SK-N-MC (cell line): Measurements from ENCODE around the gene CDS2.
A peak's percentile ranks its signal among the peaks of the same experiment; 100 is the strongest.

Experiments used
- DNase-seq: peaks from one replicate; pipeline ENCODE4 v3.0.0-alpha.2; 2011; ENCODE audit warnings: low read depth, low spot score
- H3K27ac ChIP-seq: fragments of 200-600 bp; sonication (generic); 2 replicates; pipeline ENCODE4 v1.5.1; 2016; ENCODE audit warnings: mixed run types
- H3K36me3 ChIP-seq: fragments of 200-600 bp; sonication (generic); 2 replicates; pipeline ENCODE4 v1.6.1; 2017; ENCODE audit warnings: antibody characterized with exemption, low read length, mixed read lengths; ENCODE audit not compliant: insufficient read depth
- H3K4me3 ChIP-seq: fragments of 200-600 bp; sonication (generic); 2 replicates; pipeline ENCODE4 v1.5.1; 2016
- H3K9ac ChIP-seq: fragments of 200-600 bp; sonication (generic); 2 replicates; pipeline ENCODE4 v1.8.0; 2017; ENCODE audit warnings: mixed run types, mixed read lengths; ENCODE audit not compliant: insufficient read length
- H3K9me3 ChIP-seq: fragments of 200-600 bp; sonication (generic); 2 replicates; pipeline ENCODE4 v1.6.1; 2017; ENCODE audit warnings: low read depth, mild to moderate bottlenecking, antibody characterized with exemption, low read length, moderate library complexity, mixed read lengths
- EZH2 ChIP-seq: fragments of 200-600 bp; sonication (generic); IDR thresholded peaks from one replicate; pipeline ENCODE4 v1.6.1; 2017; ENCODE audit warnings: antibody characterized with exemption
- FOXP2 ChIP-seq: optimal IDR thresholded peaks from 2 replicates; pipeline ENCODE3; 2011; ENCODE audit warnings: mild to moderate bottlenecking, moderate library complexity; ENCODE audit not compliant: insufficient read depth; ENCODE audit errors: extremely low read length, control extremely low read depth
- POLR2AphosphoS5 ChIP-seq: IDR thresholded peaks from 2 replicates; pipeline ENCODE4 v1.6.1; 2012; ENCODE audit warnings: mild to moderate bottlenecking, low read depth, low read length, borderline replicate concordance

Gene CDS2

DNA sequence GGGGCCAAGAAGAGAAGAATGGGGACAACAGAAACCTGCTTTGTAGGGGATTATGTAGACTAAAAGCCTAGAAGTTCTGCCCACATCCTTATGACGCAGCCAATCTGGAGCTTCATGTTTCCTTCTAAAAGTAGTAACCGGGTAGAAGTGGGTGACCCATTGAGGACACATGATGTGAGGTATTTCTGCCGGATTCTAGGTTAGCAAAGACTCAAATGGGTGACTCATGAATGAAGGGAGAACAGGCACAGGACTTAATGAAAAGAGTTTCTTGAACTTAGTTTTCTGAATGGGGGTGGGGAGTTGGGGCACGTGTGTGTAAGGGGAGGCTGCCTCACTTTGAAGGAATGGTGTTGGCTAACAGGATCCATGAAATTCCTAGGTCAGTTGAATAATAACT is 68.8 kb downstream of the CDS2 start:
- H3K36me3 ChIP-seq, result peaks cover 14% of the 10 kb centered on the region; the same call in 1 of the 2 replicates
- H3K4me3 ChIP-seq, result no peak overlapping the region
- TF ChIP-seq FOXP2 (no peak), POLR2AphosphoS5 (no peak), EZH2 (no peak)
- DNase-seq, result no peak
- no peaks in the 10 kb centered on the region for H3K9me3 ChIP-seq
- H3K9ac ChIP-seq, result no peak overlapping the region
- no peak overlapping the region for H3K27ac ChIP-seq

DNA sequence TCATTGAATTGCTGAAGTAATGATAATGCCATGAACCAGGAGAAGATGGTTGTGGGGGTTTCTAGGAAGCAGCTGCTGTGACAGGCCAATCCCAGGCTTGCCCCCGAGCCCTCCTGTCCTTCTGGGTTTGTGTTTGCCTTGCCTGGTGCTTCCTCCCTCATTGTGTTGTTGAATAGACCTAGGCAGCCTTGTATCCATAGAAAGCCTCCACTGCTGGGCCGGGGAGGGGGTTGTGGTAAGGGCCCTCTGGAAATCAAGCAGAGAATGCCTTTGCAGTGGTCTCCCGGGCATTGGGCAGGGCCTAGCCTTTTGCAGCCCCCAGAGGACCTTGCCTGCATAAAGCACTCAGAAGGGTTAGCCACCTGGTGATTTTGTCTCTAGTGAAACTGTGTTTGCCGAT is 69.3 kb downstream of the CDS2 start:
- Histone ChIP-seq H3K9me3 (no peaks in the 10 kb centered on the region), H3K4me3 (no peak overlapping the region), H3K9ac (no peak overlapping the region), H3K27ac (no peak overlapping the region), H3K36me3 (peaks cover 12% of the 10 kb centered on the region; the same call in 1 of the 2 replicates)
- TF ChIP-seq POLR2AphosphoS5 (no peak), FOXP2 (no peak), EZH2 (no peak)
- DNase-seq, result no peak

DNA sequence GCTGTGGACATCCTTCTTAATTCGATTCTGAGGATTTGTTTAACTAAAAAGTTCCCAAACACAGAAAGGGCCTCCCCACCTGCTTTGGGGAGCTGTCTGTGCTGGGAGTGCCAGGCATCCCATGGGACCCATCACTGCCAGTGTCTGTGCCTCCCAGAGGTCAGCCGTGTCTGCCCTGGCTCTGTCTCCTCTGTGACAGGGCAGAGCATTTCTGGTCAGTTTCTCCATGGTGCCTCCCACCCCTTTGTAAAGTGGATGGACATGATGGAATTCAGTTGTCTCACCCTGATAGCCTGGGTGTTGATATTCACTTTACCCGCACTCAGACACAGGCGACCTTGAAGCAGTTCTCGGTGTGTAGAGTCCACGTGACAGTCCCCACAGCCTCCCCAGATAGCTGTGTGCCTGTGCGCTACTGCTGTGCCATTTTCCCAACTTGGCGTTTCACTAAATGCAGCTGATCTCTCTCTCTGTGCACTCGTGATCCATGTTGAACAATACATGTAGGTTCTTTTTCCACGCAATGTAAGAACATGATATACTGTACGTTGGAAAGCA is 70.5 kb downstream of the CDS2 start:
- no peak for DNase-seq
- H3K4me3 ChIP-seq, result no peak overlapping the region
- H3K9ac ChIP-seq, result no peak overlapping the region
- TF ChIP-seq EZH2 (no peak), POLR2AphosphoS5 (no peak), FOXP2 (no peak)
- H3K9me3 ChIP-seq, result no peaks in the 10 kb centered on the region
- no peak overlapping the region for H3K27ac ChIP-seq
- peaks cover 10% of the 10 kb centered on the region; the same call in 1 of the 2 replicates for H3K36me3 ChIP-seq

DNA sequence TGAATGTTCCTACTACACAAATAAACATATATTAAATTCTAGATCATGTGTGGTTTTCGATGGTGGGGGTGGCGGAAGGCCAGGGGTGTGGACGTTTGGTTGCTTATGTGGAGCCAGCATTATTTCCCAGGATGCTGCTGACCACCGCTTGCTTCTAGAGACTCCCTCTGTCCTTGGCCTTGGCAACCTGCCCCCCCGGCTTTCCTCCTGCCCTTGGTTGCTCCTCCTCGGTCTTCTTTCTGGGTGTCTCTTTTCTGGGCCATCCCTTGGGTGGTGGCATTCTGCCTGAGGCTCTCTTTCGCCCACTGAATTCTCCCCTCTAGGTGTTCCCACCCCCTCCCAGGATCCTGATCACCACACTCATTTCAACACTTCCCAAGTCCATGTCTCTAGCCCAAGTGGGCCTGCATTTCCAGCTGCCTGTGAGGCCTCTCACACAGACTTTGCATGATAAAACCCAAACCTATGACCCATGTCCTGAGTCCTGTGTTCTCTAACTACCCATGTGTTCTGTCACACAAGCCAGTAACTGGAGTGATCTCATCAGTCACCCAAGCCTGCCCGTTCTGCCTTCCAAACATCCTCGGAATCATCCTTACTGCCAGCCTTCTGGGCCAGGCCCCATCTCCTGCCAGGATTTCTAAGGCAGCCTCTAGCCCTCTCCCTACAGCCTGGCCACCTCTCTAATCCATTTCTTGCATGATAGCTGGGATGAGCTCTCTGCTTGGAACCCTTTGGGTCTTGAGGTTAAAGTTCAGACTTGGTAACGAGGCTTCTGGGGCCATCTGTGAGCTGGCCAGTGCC is 71.2 kb downstream of the CDS2 start:
- no peaks in the 10 kb centered on the region for H3K9me3 ChIP-seq
- no peak for TF ChIP-seq POLR2AphosphoS5
- TF ChIP-seq FOXP2, result no peak
- TF ChIP-seq EZH2, result no peak
- no peak overlapping the region for H3K27ac ChIP-seq
- H3K36me3 ChIP-seq, result peaks cover 6% of the 10 kb centered on the region; the same call in 1 of the 2 replicates
- DNase-seq, result no peak
- no peak overlapping the region for H3K4me3 ChIP-seq
- no peak overlapping the region for H3K9ac ChIP-seq

DNA sequence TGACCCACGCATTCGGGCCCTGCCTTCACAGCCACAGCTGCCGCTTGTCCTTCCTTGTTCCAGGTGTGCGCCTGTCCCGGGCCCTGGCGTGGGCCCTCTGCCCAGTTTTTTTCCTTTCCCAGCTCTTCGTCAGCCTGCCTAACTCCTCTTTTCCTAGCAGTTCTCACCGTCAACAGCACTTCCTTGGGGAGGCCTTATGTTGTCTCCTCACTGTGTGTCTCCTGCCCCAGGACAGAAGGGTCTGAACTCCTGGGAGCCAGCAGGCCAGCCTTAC is 71.8 kb downstream of the CDS2 start:
- no peak for TF ChIP-seq FOXP2
- TF ChIP-seq EZH2, result no peak
- TF ChIP-seq POLR2AphosphoS5, result no peak
- H3K36me3 ChIP-seq, result peaks cover 6% of the 10 kb centered on the region; the same call in 1 of the 2 replicates
- no peak overlapping the region for H3K27ac ChIP-seq
- no peak for DNase-seq
- no peak overlapping the region for H3K4me3 ChIP-seq
- H3K9me3 ChIP-seq, result no peaks in the 10 kb centered on the region
- no peak overlapping the region for H3K9ac ChIP-seq

DNA sequence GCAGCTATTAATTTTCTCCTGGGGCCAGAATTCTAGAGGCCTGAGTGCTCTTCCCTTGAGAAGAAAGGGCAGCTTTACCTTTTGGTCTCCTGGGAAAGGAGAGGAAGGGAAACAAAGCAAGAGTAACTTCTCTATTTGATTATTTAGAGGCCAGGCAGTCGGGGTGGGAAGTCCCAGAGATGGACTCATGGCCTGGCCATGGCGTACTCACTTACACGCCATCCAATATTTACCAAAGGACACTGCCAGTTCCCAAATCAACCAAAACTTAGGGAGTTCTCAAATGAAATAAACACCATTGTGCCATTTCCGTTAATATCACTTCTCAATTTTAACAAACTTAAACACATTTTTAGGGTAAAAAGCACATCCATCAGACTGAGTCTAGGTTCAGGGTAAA is 76.6 kb downstream of the CDS2 start:
- H3K4me3 ChIP-seq, result no peak overlapping the region
- H3K9me3 ChIP-seq, result no peaks in the 10 kb centered on the region
- TF ChIP-seq POLR2AphosphoS5 (no peak), EZH2 (no peak), FOXP2 (no peak)
- H3K36me3 ChIP-seq, result peaks cover 3% of the 10 kb centered on the region; the same call in 1 of the 2 replicates
- no peak for DNase-seq
- H3K9ac ChIP-seq, result no peak overlapping the region
- H3K27ac ChIP-seq, result no peak overlapping the region

DNA sequence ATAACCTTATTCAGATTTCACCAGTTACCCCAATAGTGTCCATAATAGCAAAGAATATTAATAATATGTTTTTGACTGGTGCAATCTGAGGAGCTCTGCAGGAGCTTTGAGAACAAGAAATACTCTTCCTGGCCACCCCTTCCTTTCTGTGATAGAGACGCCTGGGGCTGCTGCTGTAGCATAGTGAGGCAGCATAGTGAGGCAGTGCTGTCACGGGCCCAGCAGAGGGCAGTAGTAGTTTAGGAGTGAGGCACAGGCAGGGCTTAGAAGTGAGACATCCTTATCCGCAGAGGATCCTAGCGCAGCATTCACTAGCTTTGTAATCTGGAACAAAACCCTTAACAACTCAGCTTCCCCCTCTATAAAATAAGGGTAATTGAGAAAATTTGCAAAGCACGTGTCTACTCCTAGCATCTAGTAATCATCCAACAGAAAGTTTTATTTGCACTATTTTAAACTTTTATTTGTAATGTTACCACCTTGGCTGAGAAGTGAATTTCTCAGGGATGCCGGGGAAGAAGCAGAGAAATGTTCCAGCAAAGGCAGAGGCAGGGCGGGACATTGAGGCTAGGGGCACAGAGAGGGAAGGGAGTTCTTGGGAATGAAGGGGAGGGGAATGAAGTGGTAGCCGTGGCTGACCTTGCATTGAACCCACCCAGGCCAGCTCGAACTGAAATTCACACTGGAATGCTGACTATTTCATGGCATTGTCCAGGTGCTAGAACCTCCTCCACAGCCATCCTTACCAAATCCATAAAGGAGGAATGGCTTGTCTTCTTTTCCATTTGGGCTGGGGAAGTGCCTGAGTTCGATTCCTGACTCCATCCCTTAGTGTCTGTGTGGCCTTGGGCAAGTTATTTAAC is 78.8 kb downstream of the CDS2 start:
- H3K36me3 ChIP-seq, result peaks cover 3% of the 10 kb centered on the region; the same call in 1 of the 2 replicates
- H3K4me3 ChIP-seq, result no peak overlapping the region
- H3K9me3 ChIP-seq, result no peaks in the 10 kb centered on the region
- no peak overlapping the region for H3K27ac ChIP-seq
- DNase-seq, result peak; percentile 67
- TF ChIP-seq EZH2 (no peak), FOXP2 (no peak), POLR2AphosphoS5 (no peak)
- no peak overlapping the region for H3K9ac ChIP-seq

DNA sequence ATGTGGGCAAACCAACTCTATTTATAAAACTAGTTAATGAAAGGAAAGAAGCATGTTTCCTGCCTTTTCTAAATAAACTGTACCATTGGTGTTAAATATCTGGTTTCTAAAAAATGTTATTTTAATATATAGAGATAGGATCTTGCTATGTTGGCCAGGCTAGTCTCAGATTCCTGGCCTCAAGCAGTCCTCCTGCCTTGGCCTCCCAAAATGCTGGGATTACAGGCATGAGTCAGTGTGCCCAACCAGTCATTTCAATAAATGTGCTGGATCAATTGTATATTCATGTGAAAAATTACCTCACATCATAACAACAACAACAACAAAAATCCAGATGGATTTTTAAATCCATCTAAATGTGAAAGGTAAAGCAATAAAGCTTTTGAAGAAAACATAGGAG is 80.3 kb downstream of the CDS2 start:
- H3K4me3 ChIP-seq, result no peak overlapping the region
- no peak overlapping the region for H3K9ac ChIP-seq
- no peak overlapping the region for H3K27ac ChIP-seq
- TF ChIP-seq FOXP2 (no peak), EZH2 (no peak), POLR2AphosphoS5 (no peak)
- peaks cover 3% of the 10 kb centered on the region; the same call in 1 of the 2 replicates for H3K36me3 ChIP-seq
- no peaks in the 10 kb centered on the region for H3K9me3 ChIP-seq
- no peak for DNase-seq
